GM12873 (cell line): ENCODE measurements around the gene CHD9.

Source experiments
- TF ChIP-seq, protein P1 (sequence below): IDR thresholded peaks from 2 replicates; pipeline ENCODE4 v1.5.1; 2012; ENCODE audit warnings: low read depth, mild to moderate bottlenecking, moderate library complexity, low read length, control low read depth; ENCODE audit not compliant: insufficient read depth; ENCODE audit errors: missing control alignments

CHD9 gene

DNA sequence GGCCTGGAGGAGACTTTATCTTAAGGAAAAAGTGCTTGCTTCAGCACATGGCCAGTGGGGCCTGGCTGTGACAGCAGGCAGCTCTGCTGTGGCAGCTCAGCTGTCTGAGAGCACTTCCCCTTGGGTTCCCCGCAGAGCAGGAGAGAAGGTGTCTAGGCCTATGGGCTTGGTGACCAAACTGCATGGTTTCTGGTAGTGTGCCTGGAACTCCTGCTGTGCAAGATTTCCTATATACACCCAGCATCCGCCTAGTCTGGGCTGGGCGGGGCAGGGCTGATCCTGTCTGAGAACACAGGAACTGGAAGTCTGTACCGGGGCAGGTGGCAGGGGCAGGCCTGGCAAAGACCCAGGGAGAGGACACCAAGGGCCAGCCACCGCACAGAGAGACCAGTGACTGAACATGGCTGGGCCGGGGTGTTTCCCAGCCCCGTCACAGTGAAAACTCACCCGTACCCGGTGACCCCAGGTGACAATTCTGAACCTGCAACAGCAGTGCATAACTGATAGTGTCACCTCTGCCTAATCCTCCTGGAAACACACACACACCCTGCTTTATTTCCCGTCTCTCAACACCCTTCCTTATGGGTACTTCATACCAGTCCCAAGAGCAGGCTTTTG, 39.3 kb downstream of the CHD9 start:
- TF ChIP-seq, protein P1, sequence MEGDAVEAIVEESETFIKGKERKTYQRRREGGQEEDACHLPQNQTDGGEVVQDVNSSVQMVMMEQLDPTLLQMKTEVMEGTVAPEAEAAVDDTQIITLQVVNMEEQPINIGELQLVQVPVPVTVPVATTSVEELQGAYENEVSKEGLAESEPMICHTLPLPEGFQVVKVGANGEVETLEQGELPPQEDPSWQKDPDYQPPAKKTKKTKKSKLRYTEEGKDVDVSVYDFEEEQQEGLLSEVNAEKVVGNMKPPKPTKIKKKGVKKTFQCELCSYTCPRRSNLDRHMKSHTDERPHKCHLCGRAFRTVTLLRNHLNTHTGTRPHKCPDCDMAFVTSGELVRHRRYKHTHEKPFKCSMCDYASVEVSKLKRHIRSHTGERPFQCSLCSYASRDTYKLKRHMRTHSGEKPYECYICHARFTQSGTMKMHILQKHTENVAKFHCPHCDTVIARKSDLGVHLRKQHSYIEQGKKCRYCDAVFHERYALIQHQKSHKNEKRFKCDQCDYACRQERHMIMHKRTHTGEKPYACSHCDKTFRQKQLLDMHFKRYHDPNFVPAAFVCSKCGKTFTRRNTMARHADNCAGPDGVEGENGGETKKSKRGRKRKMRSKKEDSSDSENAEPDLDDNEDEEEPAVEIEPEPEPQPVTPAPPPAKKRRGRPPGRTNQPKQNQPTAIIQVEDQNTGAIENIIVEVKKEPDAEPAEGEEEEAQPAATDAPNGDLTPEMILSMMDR: no peak

GRCh38 chr16:53097190-53097589, 42.4 kb downstream of the CHD9 start:
- TF ChIP-seq, protein P1: no peak

- TF ChIP-seq, protein P1: no peak
These were observed 43.9 kb downstream of the CHD9 start for GRCh38 chr16:53098526-53099317.

DNA sequence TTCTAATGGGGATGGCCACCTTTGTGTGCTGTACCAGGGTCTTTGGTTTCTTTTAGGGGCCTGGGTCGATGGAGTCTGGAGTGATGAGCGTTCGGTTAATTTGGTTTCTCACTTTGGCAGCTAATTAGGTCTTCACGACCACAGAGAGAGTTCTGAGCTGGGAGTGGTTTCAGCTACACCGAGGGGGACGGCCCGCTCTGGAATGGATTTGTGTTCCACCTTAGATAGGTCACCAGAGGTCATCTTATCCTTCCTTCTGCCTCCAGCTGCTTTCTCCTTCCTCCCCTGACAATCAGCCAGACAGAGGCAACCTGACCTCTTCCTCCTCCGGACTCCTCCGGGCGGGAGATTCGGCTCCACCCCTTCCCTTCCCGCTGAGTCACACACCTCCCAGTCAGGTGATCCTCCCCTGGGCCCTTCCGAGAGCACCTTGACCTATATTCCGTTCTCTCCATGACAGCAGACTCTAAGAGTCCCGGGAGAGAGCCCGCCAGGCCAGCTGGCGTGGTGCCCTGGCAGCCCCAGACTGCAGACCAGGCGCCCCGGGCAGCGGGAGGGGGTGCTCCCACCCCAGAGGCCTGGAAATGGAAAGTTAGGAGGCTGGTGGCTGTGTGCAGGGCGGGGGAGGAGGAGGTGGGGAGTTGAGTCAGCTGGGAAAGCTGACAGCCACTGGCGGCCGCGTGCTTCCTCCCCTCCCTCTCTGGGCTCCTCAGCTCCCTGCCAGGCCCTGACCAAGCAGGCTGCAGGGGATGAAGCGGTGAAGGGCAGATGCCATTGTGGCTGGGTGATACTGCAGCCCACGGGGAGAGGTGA, 44.7 kb downstream of the CHD9 start:
- TF ChIP-seq, protein P1: no peak

GRCh38 chr16:53100131-53100748, 45.4 kb downstream of the CHD9 start:
- TF ChIP-seq, protein P1: no peak

- TF ChIP-seq, protein P1: no peak
These were observed 46.1 kb downstream of the CHD9 start for GRCh38 chr16:53100889-53101288.
